ENCODE data around the gene PGM3.

GRCh38 chr6:83176246-83176645, 16.8 kb downstream of the PGM3 start:
- TF ChIP-seq, protein P1, sequence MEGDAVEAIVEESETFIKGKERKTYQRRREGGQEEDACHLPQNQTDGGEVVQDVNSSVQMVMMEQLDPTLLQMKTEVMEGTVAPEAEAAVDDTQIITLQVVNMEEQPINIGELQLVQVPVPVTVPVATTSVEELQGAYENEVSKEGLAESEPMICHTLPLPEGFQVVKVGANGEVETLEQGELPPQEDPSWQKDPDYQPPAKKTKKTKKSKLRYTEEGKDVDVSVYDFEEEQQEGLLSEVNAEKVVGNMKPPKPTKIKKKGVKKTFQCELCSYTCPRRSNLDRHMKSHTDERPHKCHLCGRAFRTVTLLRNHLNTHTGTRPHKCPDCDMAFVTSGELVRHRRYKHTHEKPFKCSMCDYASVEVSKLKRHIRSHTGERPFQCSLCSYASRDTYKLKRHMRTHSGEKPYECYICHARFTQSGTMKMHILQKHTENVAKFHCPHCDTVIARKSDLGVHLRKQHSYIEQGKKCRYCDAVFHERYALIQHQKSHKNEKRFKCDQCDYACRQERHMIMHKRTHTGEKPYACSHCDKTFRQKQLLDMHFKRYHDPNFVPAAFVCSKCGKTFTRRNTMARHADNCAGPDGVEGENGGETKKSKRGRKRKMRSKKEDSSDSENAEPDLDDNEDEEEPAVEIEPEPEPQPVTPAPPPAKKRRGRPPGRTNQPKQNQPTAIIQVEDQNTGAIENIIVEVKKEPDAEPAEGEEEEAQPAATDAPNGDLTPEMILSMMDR (IDR thresholded peaks at IDR 0.05; ENCODE audit: insufficient read depth, low read length, poor library complexity, severe bottlenecking): no peak
- no peak for TF ChIP-seq EZH2phosphoT487 (conservative IDR thresholded peaks at IDR 0.05; ENCODE audit: low read length)
